ENCODE measurements around the gene NISCH. TPM values are rescaled to one million over a fixed set of nuclear protein-coding genes. Genes with fewer than 3 reads are reported as not detected.

NISCH gene
- total RNA-seq, 1 donor from 2014 or later = 58.3 TPM

DNA sequence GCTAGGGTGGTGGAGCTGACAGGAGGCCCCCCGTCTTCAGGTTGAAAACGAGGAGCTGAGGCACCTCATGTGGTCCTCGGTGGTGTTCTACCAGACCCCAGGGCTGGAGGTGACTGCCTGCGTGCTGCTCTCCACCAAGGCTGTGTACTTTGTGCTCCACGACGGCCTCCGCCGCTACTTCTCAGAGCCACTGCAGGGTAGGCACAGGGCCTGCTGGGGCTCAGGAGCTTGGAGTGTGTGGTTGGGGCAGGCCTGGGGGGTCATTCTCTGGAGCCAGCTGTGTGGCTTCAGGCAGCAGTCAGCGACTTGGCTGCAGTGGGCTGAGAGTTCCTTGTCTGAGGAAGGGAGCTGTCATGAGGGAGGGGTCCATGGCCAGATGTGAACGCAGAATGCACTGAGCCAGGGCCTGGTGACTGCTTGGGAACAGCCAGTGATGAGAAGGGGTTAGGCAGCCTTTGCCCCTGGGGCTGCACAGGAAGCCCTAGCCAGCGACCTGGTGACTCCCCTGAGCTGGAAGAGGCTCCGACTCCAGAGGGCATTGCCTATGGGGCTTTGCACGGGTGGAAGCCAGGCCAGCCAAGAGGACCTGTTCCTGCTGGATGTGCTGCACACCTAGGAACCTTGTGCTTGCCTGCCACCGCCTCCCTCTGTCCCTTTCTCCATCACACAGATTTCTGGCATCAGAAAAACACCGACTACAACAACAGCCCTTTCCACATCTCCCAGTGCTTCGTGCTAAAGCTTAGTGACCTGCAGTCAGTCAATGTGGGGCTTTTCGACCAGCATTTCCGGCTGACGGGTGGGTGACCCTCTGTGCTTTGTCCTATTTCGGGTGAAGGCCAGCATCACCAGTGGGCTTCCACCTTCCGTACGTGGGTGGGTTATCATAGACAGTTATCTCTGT lies 34.9 kb downstream of the NISCH start:
- DNase-seq (ENCODE audit: low spot score in 2 of 2) = no peak
- no peak overlapping the region for H3K4me3 ChIP-seq
- no peaks in the 10 kb centered on the region for H3K27me3 ChIP-seq
- peak overlapping the region; percentile 7 to 53 for H3K27ac ChIP-seq
- peaks cover 0 to 4% of the 10 kb centered on the region in 2 donors for H3K4me1 ChIP-seq
- H3K36me3 ChIP-seq = peaks cover 80 to 84% of the 10 kb centered on the region in 2 donors
- H3K9me3 ChIP-seq = no peaks in the 10 kb centered on the region
- TF ChIP-seq, protein P1, sequence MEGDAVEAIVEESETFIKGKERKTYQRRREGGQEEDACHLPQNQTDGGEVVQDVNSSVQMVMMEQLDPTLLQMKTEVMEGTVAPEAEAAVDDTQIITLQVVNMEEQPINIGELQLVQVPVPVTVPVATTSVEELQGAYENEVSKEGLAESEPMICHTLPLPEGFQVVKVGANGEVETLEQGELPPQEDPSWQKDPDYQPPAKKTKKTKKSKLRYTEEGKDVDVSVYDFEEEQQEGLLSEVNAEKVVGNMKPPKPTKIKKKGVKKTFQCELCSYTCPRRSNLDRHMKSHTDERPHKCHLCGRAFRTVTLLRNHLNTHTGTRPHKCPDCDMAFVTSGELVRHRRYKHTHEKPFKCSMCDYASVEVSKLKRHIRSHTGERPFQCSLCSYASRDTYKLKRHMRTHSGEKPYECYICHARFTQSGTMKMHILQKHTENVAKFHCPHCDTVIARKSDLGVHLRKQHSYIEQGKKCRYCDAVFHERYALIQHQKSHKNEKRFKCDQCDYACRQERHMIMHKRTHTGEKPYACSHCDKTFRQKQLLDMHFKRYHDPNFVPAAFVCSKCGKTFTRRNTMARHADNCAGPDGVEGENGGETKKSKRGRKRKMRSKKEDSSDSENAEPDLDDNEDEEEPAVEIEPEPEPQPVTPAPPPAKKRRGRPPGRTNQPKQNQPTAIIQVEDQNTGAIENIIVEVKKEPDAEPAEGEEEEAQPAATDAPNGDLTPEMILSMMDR (IDR thresholded peaks at IDR 0.05) = no peak
- intact Hi-C loops (cut with DNase I) = no loop called here

DNA sequence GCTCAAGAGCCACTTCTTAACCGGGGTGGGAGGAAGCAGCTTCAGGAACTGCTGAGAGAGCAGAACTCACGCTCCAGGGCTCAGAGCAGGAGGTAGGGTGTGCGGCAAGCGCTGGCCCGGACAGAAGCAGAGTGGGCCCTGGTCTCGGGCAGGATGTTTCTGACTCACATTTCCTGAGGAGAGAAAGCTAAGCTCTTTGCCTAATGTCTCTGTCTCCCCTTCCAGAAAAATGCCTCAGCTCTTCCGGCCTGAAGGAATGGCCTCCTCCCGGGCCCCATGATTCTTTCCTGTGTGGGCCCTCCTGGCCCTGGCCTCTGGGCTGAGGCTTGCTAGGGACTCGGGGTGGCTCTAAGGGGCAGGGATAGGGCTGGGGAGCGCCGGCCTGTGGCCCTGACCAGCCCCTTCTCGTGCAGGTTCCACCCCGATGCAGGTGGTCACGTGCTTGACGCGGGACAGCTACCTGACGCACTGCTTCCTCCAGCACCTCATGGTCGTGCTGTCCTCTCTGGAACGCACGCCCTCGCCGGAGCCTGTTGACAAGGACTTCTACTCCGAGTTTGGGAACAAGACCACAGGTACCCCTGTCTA lies 35.6 kb downstream of the NISCH start:
- DNase-seq (ENCODE audit: low spot score in 2 of 2) = peak in 1 of 2 donors; percentile 79
- H3K4me3 ChIP-seq = no peak overlapping the region

DNA sequence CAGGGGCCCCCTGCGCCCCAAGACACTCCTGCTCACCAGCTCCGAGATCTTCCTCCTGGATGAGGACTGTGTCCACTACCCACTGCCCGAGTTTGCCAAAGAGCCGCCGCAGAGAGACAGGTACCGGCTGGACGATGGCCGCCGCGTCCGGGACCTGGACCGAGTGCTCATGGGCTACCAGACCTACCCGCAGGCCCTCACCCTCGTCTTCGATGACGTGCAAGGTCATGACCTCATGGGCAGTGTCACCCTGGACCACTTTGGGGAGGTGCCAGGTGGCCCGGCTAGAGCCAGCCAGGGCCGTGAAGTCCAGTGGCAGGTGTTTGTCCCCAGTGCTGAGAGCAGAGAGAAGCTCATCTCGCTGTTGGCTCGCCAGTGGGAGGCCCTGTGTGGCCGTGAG lies 36.7 kb downstream of the NISCH start:
- Histone ChIP-seq H3K36me3 (peaks cover 62 to 66% of the 10 kb centered on the region in 2 donors), H3K9me3 (no peaks in the 10 kb centered on the region), H3K27me3 (no peaks in the 10 kb centered on the region), H3K27ac (no peak overlapping the region), H3K4me1 (peaks cover 0 to 4% of the 10 kb centered on the region in 2 donors), H3K4me3 (no peak overlapping the region)
- TF ChIP-seq, protein P1 (IDR thresholded peaks at IDR 0.05) = no peak
- no peak for DNase-seq (ENCODE audit: low spot score in 2 of 2)
- intact Hi-C loops (cut with DNase I) = no loop called here

More for the DNA sequence above, 35.6 kb downstream of the NISCH start:
- intact Hi-C loops (cut with DNase I) = no loop called here
- Histone ChIP-seq H3K27ac (peak overlapping the region; percentile 45 to 58), H3K4me1 (peaks cover 0 to 4% of the 10 kb centered on the region in 2 donors), H3K9me3 (no peaks in the 10 kb centered on the region), H3K36me3 (peaks cover 72 to 76% of the 10 kb centered on the region in 2 donors), H3K27me3 (no peaks in the 10 kb centered on the region)
- TF ChIP-seq, protein P1 (IDR thresholded peaks at IDR 0.05) = no peak

DNA sequence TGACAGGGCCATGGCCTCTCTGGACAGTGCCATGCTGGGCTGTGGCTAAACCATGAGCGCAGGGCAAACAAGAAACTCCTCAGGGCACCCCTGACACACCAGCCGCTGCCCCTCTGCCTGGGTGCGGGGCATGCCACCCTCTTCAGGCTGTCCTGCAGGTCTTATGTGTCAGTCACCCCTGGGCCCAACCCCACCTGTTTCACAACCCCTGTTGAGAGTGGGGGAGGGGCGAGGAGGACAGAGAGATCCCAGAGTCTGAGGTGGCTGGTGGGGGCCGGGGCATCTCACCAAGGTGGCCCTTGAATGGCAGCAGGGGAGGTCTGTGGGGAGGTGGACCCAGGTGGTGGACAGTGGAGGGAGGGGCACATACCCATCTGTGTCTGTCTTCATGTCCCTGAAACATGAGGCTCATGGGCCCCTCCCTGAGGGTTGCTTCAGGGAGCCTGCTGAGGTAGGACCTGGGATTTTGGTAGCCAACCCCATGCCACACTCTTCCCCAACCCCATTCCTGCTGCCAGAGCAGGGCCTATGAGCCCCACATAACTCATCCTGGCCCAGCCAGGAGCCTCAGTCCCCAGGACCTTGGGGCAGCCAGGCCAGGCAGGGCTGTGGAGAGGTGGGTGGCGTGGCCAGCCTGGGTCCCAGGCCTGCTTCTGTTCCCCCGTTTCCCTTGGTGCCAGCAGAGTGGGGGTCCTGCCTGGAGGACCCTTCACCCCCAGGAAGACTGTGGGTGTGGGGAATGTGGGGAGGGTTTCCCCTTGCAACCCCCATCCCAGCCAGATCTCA lies 38.0 kb downstream of the NISCH start:
- Histone ChIP-seq H3K36me3 (peaks cover 48 to 52% of the 10 kb centered on the region in 2 donors), H3K27ac (no peak overlapping the region), H3K4me1 (peaks cover 0 to 4% of the 10 kb centered on the region in 2 donors), H3K9me3 (no peaks in the 10 kb centered on the region), H3K4me3 (no peak overlapping the region), H3K27me3 (no peaks in the 10 kb centered on the region)
- TF ChIP-seq, protein P1 (IDR thresholded peaks at IDR 0.05) = no peak
- DNase-seq (ENCODE audit: low spot score in 2 of 2) = no peak
- intact Hi-C loops (cut with DNase I) = no loop called here

DNA sequence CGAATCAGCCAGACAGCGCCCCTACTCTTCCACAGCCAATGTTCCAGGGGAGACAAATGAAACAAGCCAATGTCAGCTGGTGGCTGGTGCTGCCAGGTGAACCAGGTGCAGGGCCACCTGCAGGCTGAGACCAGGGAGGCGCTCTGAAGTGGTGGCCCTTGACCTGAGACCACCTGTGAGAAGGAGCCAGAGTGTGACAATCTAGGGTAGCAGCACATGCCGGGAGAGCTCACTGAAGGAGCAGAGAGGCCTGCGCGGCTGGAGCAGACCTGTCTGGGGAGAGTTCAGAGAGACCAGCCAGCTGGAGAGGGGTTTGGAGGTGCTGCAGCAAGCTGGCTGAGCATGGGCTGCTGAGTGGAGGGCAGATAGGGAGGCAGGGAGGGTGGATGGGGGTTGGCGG lies 39.0 kb downstream of the NISCH start:
- no peak for DNase-seq (ENCODE audit: low spot score in 2 of 2)
- peaks cover 38 to 42% of the 10 kb centered on the region in 2 donors for H3K36me3 ChIP-seq
- TF ChIP-seq, protein P1 (IDR thresholded peaks at IDR 0.05) = no peak
- no peaks in the 10 kb centered on the region for H3K27me3 ChIP-seq
- intact Hi-C loops (cut with DNase I) = no loop called here
- peak overlapping the region in 1 of 2 donors; percentile 52 for H3K4me3 ChIP-seq
- H3K27ac ChIP-seq = peak overlapping the region in 1 of 2 donors; percentile 33
- peaks cover 0 to 4% of the 10 kb centered on the region in 2 donors for H3K4me1 ChIP-seq
- H3K9me3 ChIP-seq = no peaks in the 10 kb centered on the region
